ENCODE results near the gene MED31. TPM values are rescaled to one million over a fixed set of nuclear protein-coding genes. Genes with fewer than 3 reads are reported as not detected.

Gene MED31
- total RNA-seq, 4 donors from 2014 or later, result 5.5 to 18.9 (median 12.5) TPM

DNA sequence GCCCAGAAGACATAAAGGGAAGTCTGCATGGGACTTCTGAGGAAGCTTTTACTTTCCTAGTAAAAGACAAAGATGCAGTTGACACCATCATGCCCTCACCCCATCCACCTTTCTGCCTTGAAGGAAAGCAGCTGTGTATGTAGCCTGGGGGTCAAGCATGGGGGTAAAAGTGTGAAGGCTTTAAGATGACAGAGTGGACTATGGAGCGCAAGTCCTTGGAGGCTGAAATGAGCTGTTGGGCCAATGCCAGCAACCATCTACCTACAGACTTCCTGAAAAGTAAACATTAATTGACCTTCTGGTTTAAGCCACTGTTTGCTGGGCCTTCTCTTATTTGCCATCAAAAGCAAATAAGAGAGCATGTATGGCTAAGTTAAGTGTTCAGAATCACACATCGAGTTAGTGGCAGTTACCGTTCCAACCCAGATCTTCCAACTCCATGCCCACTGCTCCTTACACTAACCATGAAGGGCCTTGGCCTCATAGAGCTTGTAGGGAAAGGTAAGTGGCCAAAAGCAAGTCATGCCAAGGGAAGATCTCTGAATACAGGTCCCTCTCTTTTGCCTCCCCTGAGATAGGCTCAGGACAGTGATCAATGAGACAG, 31.8 kb upstream of the MED31 start:
- no peak for TF ChIP-seq POLR2A (IDR thresholded peaks at IDR 0.05)
- TF ChIP-seq, protein P1, sequence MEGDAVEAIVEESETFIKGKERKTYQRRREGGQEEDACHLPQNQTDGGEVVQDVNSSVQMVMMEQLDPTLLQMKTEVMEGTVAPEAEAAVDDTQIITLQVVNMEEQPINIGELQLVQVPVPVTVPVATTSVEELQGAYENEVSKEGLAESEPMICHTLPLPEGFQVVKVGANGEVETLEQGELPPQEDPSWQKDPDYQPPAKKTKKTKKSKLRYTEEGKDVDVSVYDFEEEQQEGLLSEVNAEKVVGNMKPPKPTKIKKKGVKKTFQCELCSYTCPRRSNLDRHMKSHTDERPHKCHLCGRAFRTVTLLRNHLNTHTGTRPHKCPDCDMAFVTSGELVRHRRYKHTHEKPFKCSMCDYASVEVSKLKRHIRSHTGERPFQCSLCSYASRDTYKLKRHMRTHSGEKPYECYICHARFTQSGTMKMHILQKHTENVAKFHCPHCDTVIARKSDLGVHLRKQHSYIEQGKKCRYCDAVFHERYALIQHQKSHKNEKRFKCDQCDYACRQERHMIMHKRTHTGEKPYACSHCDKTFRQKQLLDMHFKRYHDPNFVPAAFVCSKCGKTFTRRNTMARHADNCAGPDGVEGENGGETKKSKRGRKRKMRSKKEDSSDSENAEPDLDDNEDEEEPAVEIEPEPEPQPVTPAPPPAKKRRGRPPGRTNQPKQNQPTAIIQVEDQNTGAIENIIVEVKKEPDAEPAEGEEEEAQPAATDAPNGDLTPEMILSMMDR (IDR thresholded peaks at IDR 0.05), result no peak
- Histone ChIP-seq H3K4me1 (peaks cover 0 to 22% (median 0%) of the 10 kb centered on the region in 3 donors), H3K36me3 (no peaks in the 10 kb centered on the region), H3K27ac (no peak overlapping the region), H3K4me3 (no peak overlapping the region), H3K9me3 (no peaks in the 10 kb centered on the region), H3K27me3 (peaks cover 0 to 31% (median 0%) of the 10 kb centered on the region in 4 donors)
- DNase-seq, result no peak
- WGBS, 2 donors, result 72 to 79% methylated on average over 3 of the region's 3 CpGs
- intact Hi-C loops (cut with DNase I), result no loop called here

DNA sequence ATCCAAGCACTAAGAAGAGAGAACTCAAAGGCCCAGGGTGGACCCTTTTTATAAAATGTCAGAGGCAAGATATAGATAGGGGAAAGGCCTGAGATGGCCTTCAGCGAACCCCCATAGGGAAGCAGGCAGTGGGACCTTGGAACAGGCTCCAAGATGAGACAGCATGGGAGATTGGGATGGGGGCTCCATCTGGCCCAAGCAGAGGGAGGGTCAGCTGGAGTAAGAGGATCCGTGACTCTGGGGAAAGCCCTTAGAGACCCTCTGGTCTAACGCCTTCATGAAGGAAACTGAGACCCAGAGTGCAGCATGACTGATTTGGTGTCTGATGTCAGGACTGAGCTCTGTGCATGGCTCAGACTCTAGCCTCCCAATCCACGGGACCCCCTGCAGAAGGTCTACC, 30.9 kb upstream of the MED31 start:
- peaks cover 0 to 25% (median 0%) of the 10 kb centered on the region in 3 donors for H3K4me1 ChIP-seq
- TF ChIP-seq POLR2A (IDR thresholded peaks at IDR 0.05), result no peak
- TF ChIP-seq, protein P1 (IDR thresholded peaks at IDR 0.05), result no peak
- 86 to 91% methylated on average over 4 of the region's 4 CpGs for WGBS, 2 donors
- H3K36me3 ChIP-seq, result no peaks in the 10 kb centered on the region
- no peak overlapping the region for H3K4me3 ChIP-seq
- H3K27me3 ChIP-seq, result peaks cover 0 to 39% (median 0%) of the 10 kb centered on the region in 4 donors
- no peak for DNase-seq
- no peaks in the 10 kb centered on the region for H3K9me3 ChIP-seq
- H3K27ac ChIP-seq, result no peak overlapping the region
- intact Hi-C loops (cut with DNase I), result no loop called here

DNA sequence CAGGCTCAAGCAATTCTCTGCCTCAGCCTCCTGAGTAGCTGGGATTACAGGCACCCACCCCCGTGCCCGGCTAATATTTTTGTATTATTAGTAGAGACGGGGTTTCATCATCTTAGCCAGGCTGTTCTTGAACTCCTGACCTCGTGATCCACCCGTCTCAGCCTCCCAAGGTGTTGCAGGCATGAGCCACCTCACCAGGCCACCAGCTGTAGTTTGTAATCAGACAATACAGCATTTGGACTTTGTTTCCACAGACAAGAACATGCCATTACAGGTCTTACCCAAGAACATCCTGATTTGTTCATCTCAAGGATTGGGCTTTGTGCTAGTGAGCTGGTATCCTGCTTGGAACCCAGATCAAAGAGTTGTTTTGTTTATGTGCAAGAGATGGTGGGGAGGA, 30.3 kb upstream of the MED31 start:
- no peak for TF ChIP-seq POLR2A (IDR thresholded peaks at IDR 0.05)
- TF ChIP-seq, protein P1 (IDR thresholded peaks at IDR 0.05), result no peak
- WGBS, 2 donors, result 46 to 61% methylated on average over 5 of the region's 5 CpGs
- Histone ChIP-seq H3K4me1 (peaks cover 0 to 28% (median 0%) of the 10 kb centered on the region in 3 donors), H3K36me3 (no peaks in the 10 kb centered on the region), H3K4me3 (no peak overlapping the region), H3K27ac (no peak overlapping the region), H3K9me3 (no peaks in the 10 kb centered on the region), H3K27me3 (peaks cover 0 to 46% (median 0%) of the 10 kb centered on the region in 4 donors)
- intact Hi-C loops (cut with DNase I), result no loop called here
- DNase-seq, result no peak

DNA sequence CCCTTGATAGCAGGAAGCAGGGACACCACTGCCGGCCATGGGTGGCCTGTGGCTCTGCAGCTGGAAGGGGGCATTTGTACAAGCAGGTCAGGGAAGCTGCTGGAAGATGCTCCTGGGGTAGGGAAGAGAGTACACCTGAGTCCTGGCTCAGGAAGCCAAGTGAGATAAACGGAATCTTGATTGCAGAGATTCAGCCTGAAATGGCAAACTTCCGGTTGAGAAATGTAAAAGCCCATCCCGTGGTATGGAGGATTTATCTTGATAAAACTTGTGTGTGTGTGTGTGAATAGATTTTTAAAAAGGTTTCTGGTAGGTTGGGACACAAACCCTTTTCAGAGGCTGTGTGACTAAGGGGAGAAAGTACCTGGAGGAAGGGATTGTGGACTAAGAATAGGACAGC, 29.8 kb upstream of the MED31 start:
- Histone ChIP-seq H3K27me3 (peaks cover 0 to 49% (median 0%) of the 10 kb centered on the region in 4 donors), H3K9me3 (no peaks in the 10 kb centered on the region), H3K4me3 (no peak overlapping the region), H3K27ac (no peak overlapping the region), H3K36me3 (no peaks in the 10 kb centered on the region), H3K4me1 (peaks cover 0 to 28% (median 0%) of the 10 kb centered on the region in 3 donors)
- WGBS, 2 donors, result 52 to 55% methylated on average over 4 of the region's 4 CpGs
- intact Hi-C loops (cut with DNase I), result no loop called here
- TF ChIP-seq, protein P1 (IDR thresholded peaks at IDR 0.05), result no peak
- TF ChIP-seq POLR2A (IDR thresholded peaks at IDR 0.05), result no peak
- no peak for DNase-seq

DNA sequence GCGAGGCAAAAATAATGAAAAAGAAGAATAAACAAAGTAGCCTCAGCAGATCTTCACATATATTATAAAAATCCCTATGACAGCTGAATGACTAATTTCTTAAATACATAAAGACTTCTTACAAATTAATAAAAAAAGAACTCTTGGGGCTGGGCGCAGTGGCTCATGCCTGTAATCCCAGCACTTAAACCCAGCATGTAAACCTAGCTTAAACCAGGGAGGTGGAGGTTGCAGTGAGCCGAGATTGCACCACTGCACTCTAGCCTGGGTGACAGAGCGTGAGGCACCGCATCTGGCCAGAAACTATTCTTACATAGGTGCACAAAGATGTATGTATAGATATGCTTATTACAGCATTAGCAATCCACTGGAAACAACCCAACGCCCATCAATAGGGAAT, 27.8 kb upstream of the MED31 start:
- Histone ChIP-seq H3K9me3 (no peaks in the 10 kb centered on the region), H3K36me3 (no peaks in the 10 kb centered on the region), H3K27ac (peak overlapping the region in 1 of 4 donors; percentile 29), H3K4me3 (no peak overlapping the region), H3K4me1 (peaks cover 0 to 35% (median 0%) of the 10 kb centered on the region in 3 donors), H3K27me3 (peaks cover 0 to 38% (median 0%) of the 10 kb centered on the region in 4 donors)
- 23 to 56% methylated on average over 6 of the region's 6 CpGs for WGBS, 2 donors
- no peak for DNase-seq
- no peak for TF ChIP-seq POLR2A (IDR thresholded peaks at IDR 0.05)
- TF ChIP-seq, protein P1 (IDR thresholded peaks at IDR 0.05), result no peak
- intact Hi-C loops (cut with DNase I), result no loop called here

Data from esophagus squamous epithelium (tissue), 5 donors.